GM20431 (cell line): ENCODE results near the gene MAPK14.

ENCODE experiments used
- in situ Hi-C: fragments of 300-500 bp; cut with MseI, MboI; formaldehyde crosslinking; loops from one replicate; pipeline ENCODE4 v1.15.0; 2020; ENCODE audit warnings: low sequenced_read_pairs; ENCODE audit not compliant: unreplicated experiment

The MAPK14 gene

DNA sequence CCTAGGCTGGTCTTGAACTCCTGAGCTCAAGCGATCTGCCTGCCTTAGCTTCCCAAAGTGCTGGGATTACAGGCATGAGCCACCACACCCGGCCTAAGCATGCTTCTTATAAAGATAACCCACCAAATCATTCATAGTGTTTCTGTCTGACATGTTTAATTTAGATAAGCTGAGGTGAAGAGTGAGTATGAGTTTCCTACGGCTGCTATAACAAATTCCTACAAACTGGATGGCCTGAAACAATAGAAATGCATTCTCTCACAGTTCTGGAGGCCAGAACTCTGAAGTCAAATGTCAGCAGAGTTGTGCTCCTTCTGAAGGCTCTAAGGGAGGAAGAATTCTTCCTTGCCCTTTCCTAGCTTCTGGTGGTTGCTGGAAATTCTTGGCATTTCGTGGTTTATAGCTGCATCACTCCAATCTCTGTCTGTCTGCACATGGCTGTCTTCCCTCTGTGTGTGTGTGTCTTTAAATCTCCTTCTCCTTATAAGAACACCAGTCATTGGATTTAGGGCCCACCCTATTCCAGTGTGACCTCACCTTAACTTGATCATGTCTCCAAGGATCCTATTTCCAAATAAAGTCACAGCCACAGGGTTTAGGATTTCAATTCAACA, 132.6 kb downstream of the MAPK14 start:
- in situ Hi-C loops, result no loop called here
